HUES64 (cell line): ENCODE data around the gene CD200.

Experiments
- H3K27ac ChIP-seq: 2 replicates; pipeline ENCODE4 v1.7.0; 2013; ENCODE audit warnings: low read depth, low read length, inconsistent platforms
- H3K27me3 ChIP-seq: 2 replicates; pipeline ENCODE4 v1.6.1; 2013; ENCODE audit warnings: mild to moderate bottlenecking, low read length; ENCODE audit not compliant: insufficient read depth
- H3K36me3 ChIP-seq: 2 replicates; pipeline ENCODE4 v1.6.1; 2013; ENCODE audit warnings: mild to moderate bottlenecking, low read length; ENCODE audit not compliant: insufficient read depth
- H3K4me1 ChIP-seq: 2 replicates; pipeline ENCODE4 v1.6.1; 2013; ENCODE audit warnings: mild to moderate bottlenecking, low read length, moderate library complexity; ENCODE audit not compliant: insufficient read depth
- H3K4me3 ChIP-seq: 2 replicates; pipeline ENCODE4 v1.5.1; 2013; ENCODE audit warnings: mild to moderate bottlenecking, low read length, moderate library complexity
- H3K9ac ChIP-seq: 2 replicates; pipeline ENCODE4 v1.6.1; 2013; ENCODE audit warnings: mild to moderate bottlenecking, low read depth, low read length
- H3K9me3 ChIP-seq: 2 replicates; pipeline ENCODE4 v1.6.1; 2013; ENCODE audit warnings: low read depth, low read length; ENCODE audit not compliant: insufficient read depth
- WGBS: fragments of 150-250, 120-280 bp; methylation state at CpG from one replicate; pipeline ENCODE4 v1.1.7; 2013; ENCODE audit warnings: missing lambda C conversion rate; 5-methylcytosine and 5-hydroxymethylcytosine counted together

CD200 gene

GRCh38 chr3:112334691-112335433 lies 1.9 kb downstream of the CD200 start:
- peak overlapping the region; percentile 69 for H3K4me3 ChIP-seq

GRCh38 chr3:112335434-112335781 lies 2.5 kb downstream of the CD200 start:
- peaks cover 42% of the 10 kb centered on the region for H3K36me3 ChIP-seq
- 88% methylated on average over 2 of the region's 2 CpGs for WGBS
- peaks cover 56% of the 10 kb centered on the region for H3K4me1 ChIP-seq
- peak overlapping the region; percentile 69 for H3K4me3 ChIP-seq
- no peaks in the 10 kb centered on the region for H3K27me3 ChIP-seq
- no peak overlapping the region for H3K9ac ChIP-seq
- no peak overlapping the region for H3K27ac ChIP-seq
- H3K9me3 ChIP-seq: no peaks in the 10 kb centered on the region

More at GRCh38 chr3:112334691-112335433, 1.9 kb downstream of the CD200 start:
- H3K27me3 ChIP-seq: no peaks in the 10 kb centered on the region
- peak overlapping the region; percentile 87 for H3K9ac ChIP-seq
- 50% methylated on average over 2 of the region's 6 CpGs for WGBS
- peaks cover 39% of the 10 kb centered on the region for H3K36me3 ChIP-seq
- no peaks in the 10 kb centered on the region for H3K9me3 ChIP-seq
- peak overlapping the region; percentile 97 for H3K27ac ChIP-seq
- peaks cover 54% of the 10 kb centered on the region for H3K4me1 ChIP-seq

- Histone ChIP-seq H3K36me3 (peaks cover 65% of the 10 kb centered on the region), H3K9me3 (no peaks in the 10 kb centered on the region), H3K9ac (no peak overlapping the region), H3K27me3 (no peaks in the 10 kb centered on the region), H3K4me1 (peaks cover 56% of the 10 kb centered on the region), H3K4me3 (no peak overlapping the region), H3K27ac (no peak overlapping the region)
- WGBS: 89% methylated on average over 5 of the region's 6 CpGs
Observed at GRCh38 chr3:112338021-112338726, 5.2 kb downstream of the CD200 start.

GRCh38 chr3:112338727-112339056 lies 5.7 kb downstream of the CD200 start:
- peaks cover 56% of the 10 kb centered on the region for H3K4me1 ChIP-seq
- no peaks in the 10 kb centered on the region for H3K27me3 ChIP-seq
- H3K9ac ChIP-seq: no peak overlapping the region
- H3K9me3 ChIP-seq: no peaks in the 10 kb centered on the region
- WGBS: 75% methylated on average over 1 of the region's 2 CpGs
- peaks cover 71% of the 10 kb centered on the region for H3K36me3 ChIP-seq
- H3K4me3 ChIP-seq: no peak overlapping the region
- no peak overlapping the region for H3K27ac ChIP-seq

GRCh38 chr3:112339134-112339533 lies 6.2 kb downstream of the CD200 start:
- Histone ChIP-seq H3K36me3 (peaks cover 75% of the 10 kb centered on the region), H3K27me3 (no peaks in the 10 kb centered on the region), H3K9me3 (no peaks in the 10 kb centered on the region), H3K4me3 (no peak overlapping the region), H3K27ac (no peak overlapping the region), H3K4me1 (peaks cover 55% of the 10 kb centered on the region), H3K9ac (no peak overlapping the region)

- WGBS: 93% methylated on average over 2 of the region's 2 CpGs
- no peak overlapping the region for H3K27ac ChIP-seq
- H3K9me3 ChIP-seq: no peaks in the 10 kb centered on the region
- no peak overlapping the region for H3K4me3 ChIP-seq
- peaks cover 80% of the 10 kb centered on the region for H3K36me3 ChIP-seq
- no peaks in the 10 kb centered on the region for H3K27me3 ChIP-seq
- H3K4me1 ChIP-seq: peaks cover 50% of the 10 kb centered on the region
- no peak overlapping the region for H3K9ac ChIP-seq
Observed at GRCh38 chr3:112339609-112340008, 6.7 kb downstream of the CD200 start.

GRCh38 chr3:112341386-112341785 lies 8.4 kb downstream of the CD200 start:
- H3K27ac ChIP-seq: no peak overlapping the region
- 100% methylated on average over 1 of the region's 2 CpGs for WGBS
- H3K9ac ChIP-seq: no peak overlapping the region
- peaks cover 85% of the 10 kb centered on the region for H3K36me3 ChIP-seq
- no peaks in the 10 kb centered on the region for H3K9me3 ChIP-seq
- H3K4me1 ChIP-seq: peaks cover 33% of the 10 kb centered on the region
- H3K4me3 ChIP-seq: no peak overlapping the region
- no peaks in the 10 kb centered on the region for H3K27me3 ChIP-seq

- H3K4me1 ChIP-seq: peaks cover 28% of the 10 kb centered on the region
- H3K4me3 ChIP-seq: no peak overlapping the region
Observed at GRCh38 chr3:112345681-112346080, 12.7 kb downstream of the CD200 start.

GRCh38 chr3:112346491-112347122 lies 13.7 kb downstream of the CD200 start:
- WGBS: 95% methylated on average over 3 of the region's 3 CpGs

More at GRCh38 chr3:112345681-112346080, 12.7 kb downstream of the CD200 start:
- H3K9me3 ChIP-seq: no peaks in the 10 kb centered on the region
- peaks cover 96% of the 10 kb centered on the region for H3K36me3 ChIP-seq
- H3K9ac ChIP-seq: no peak overlapping the region
- no peaks in the 10 kb centered on the region for H3K27me3 ChIP-seq
- H3K27ac ChIP-seq: no peak overlapping the region
- 99% methylated on average over 2 of the region's 2 CpGs for WGBS

GRCh38 chr3:112348943-112349342 lies 16.0 kb downstream of the CD200 start:
- Histone ChIP-seq H3K4me3 (no peak overlapping the region), H3K36me3 (peaks cover 99% of the 10 kb centered on the region), H3K4me1 (peaks cover 61% of the 10 kb centered on the region), H3K9me3 (no peaks in the 10 kb centered on the region), H3K27ac (0 out of 2 replicates have a peak overlapping the region, but pooled peaks have one; percentile 6), H3K27me3 (no peaks in the 10 kb centered on the region), H3K9ac (0 out of 2 replicates have a peak overlapping the region, but pooled peaks have one; percentile 5)
- WGBS: 100% methylated on average over 1 of the region's 1 CpG

More at GRCh38 chr3:112346491-112347122, 13.7 kb downstream of the CD200 start:
- no peak overlapping the region for H3K27ac ChIP-seq
- no peak overlapping the region for H3K4me3 ChIP-seq
- H3K36me3 ChIP-seq: peaks cover 96% of the 10 kb centered on the region
- no peaks in the 10 kb centered on the region for H3K27me3 ChIP-seq
- H3K4me1 ChIP-seq: peaks cover 38% of the 10 kb centered on the region
- H3K9me3 ChIP-seq: no peaks in the 10 kb centered on the region
- H3K9ac ChIP-seq: no peak overlapping the region

GRCh38 chr3:112349557-112349956 lies 16.6 kb downstream of the CD200 start:
- no peaks in the 10 kb centered on the region for H3K9me3 ChIP-seq
- peaks cover 67% of the 10 kb centered on the region for H3K4me1 ChIP-seq
- H3K27ac ChIP-seq: no peak overlapping the region
- H3K4me3 ChIP-seq: no peak overlapping the region
- WGBS: 93% methylated on average over 5 of the region's 6 CpGs
- H3K27me3 ChIP-seq: no peaks in the 10 kb centered on the region
- no peak overlapping the region for H3K9ac ChIP-seq
- H3K36me3 ChIP-seq: peaks cover 94% of the 10 kb centered on the region
